Astrocyte (in vitro differentiated cells and primary cell): ENCODE measurements around the gene MAGEA9B. TPM values are rescaled to one million over a fixed set of nuclear protein-coding genes. Genes with fewer than 3 reads are reported as not detected.
"Not testable (repeated sequence)": the region's sequence is repeated elsewhere in the genome, so short reads cannot be mapped to it uniquely, and the experiment has no call there.

Experiments
- DNase-seq: peaks from one replicate; pipeline ENCODE4 v3.0.0-alpha.2; 2010; ENCODE audit warnings: low read depth
- FAIRE-seq: peaks from 2 replicates; lab custom pipeline; 2011; peaks lifted over from hg19 to GRCh38; lab: Jason Lieb, UNC
- H2AFZ ChIP-seq: 2 replicates; pipeline ENCODE4 v1.6.0; 2012; ENCODE audit warnings: low read depth, low read length, inconsistent platforms
- H3K27ac ChIP-seq: 2 replicates; pipeline ENCODE4 v1.5.1; 2011; ENCODE audit warnings: low read depth, low read length, inconsistent platforms
- H3K27me3 ChIP-seq: 2 replicates; pipeline ENCODE4 v1.6.0; 2011; ENCODE audit warnings: low read length, inconsistent platforms; ENCODE audit not compliant: insufficient read depth
- H3K36me3 ChIP-seq: 2 replicates; pipeline ENCODE4 v1.5.1; 2011; ENCODE audit warnings: low read length, inconsistent platforms; ENCODE audit not compliant: insufficient read depth
- H3K4me1 ChIP-seq: 2 replicates; pipeline ENCODE4 v1.5.1; 2011; ENCODE audit warnings: low read length, inconsistent platforms; ENCODE audit not compliant: insufficient read depth
- H3K4me2 ChIP-seq: 2 replicates; pipeline ENCODE4 v1.6.0; 2012; ENCODE audit warnings: low read length, inconsistent platforms
- H3K4me3 ChIP-seq: 2 replicates; pipeline ENCODE4 v1.5.1; 2011; ENCODE audit warnings: low read depth, mild to moderate bottlenecking, low read length, inconsistent platforms; ENCODE audit not compliant: insufficient read depth
- H3K79me2 ChIP-seq: 2 replicates; pipeline ENCODE4 v1.6.0; 2012; ENCODE audit warnings: mild to moderate bottlenecking, low read length, inconsistent platforms; ENCODE audit not compliant: insufficient read depth
- H3K9ac ChIP-seq: 2 replicates; pipeline ENCODE4 v1.6.0; 2012; ENCODE audit warnings: mild to moderate bottlenecking, low read length, inconsistent platforms
- H3K9me3 ChIP-seq: 2 replicates; pipeline ENCODE4 v1.5.1; 2012; ENCODE audit warnings: low read depth, mild to moderate bottlenecking, low read length, inconsistent platforms; ENCODE audit not compliant: insufficient read depth
- H4K20me1 ChIP-seq: 2 replicates; pipeline ENCODE4 v1.6.0; 2012; ENCODE audit warnings: low read length, inconsistent platforms; ENCODE audit not compliant: insufficient read depth
- H3K27ac Mint-ChIP-seq: one replicate; pipeline ENCODE4 v1.8.0; 2021; ENCODE audit warnings: mild to moderate bottlenecking, mixed read lengths; ENCODE audit not compliant: unreplicated experiment
- H3K27me3 Mint-ChIP-seq: one replicate; pipeline ENCODE4 v1.8.0; 2021; ENCODE audit warnings: low read depth, mixed read lengths; ENCODE audit not compliant: unreplicated experiment
- H3K36me3 Mint-ChIP-seq: one replicate; pipeline ENCODE4 v1.8.0; 2021; ENCODE audit warnings: low read depth, mixed read lengths; ENCODE audit not compliant: unreplicated experiment
- H3K4me1 Mint-ChIP-seq: one replicate; pipeline ENCODE4 v1.8.0; 2021; ENCODE audit warnings: low read depth, mixed read lengths; ENCODE audit not compliant: unreplicated experiment
- H3K4me3 Mint-ChIP-seq: one replicate; pipeline ENCODE4 v1.8.0; 2021; ENCODE audit warnings: mild to moderate bottlenecking, moderate library complexity, mixed read lengths; ENCODE audit not compliant: unreplicated experiment
- H3K9me3 Mint-ChIP-seq: one replicate; pipeline ENCODE4 v1.8.0; 2021; ENCODE audit warnings: mild to moderate bottlenecking, mixed read lengths; ENCODE audit not compliant: unreplicated experiment
- CTCF ChIP-seq: IDR thresholded peaks from 2 replicates; pipeline ENCODE4 v1.5.1; 2011; ENCODE audit warnings: low read depth, mild to moderate bottlenecking, inconsistent platforms, low read length, moderate library complexity; ENCODE audit not compliant: insufficient read depth
- EZH2 ChIP-seq: IDR thresholded peaks from 2 replicates; pipeline ENCODE4 v1.6.1; 2012; ENCODE audit warnings: mild to moderate bottlenecking, low read length, inconsistent platforms; ENCODE audit not compliant: insufficient read depth
- total RNA-seq: library from RNA; stranded (reverse); gene quantifications from 2 replicates; pipeline ENCODE4 v1.2.1, GENCODE V29; 2021

MAGEA9B gene
- total RNA-seq, 1 donor from 2014 or later = not detected

- H4K20me1 ChIP-seq, H3K4me3 ChIP-seq, H3K27me3 ChIP-seq, H3K79me2 ChIP-seq, H3K4me2 ChIP-seq, H2AFZ ChIP-seq, H3K27ac Mint-ChIP-seq, H3K36me3 Mint-ChIP-seq, H3K9me3 Mint-ChIP-seq, H3K4me3 Mint-ChIP-seq, H3K36me3 ChIP-seq, H3K27me3 Mint-ChIP-seq, H3K9ac ChIP-seq, H3K27ac ChIP-seq, H3K9me3 ChIP-seq, DNase-seq, H3K4me1 Mint-ChIP-seq, H3K4me1 ChIP-seq: not testable (repeated sequence)
- peak; percentile 23 for FAIRE-seq
Observed at GRCh38 chrX:149545545-149546543, 41.4 kb downstream of the MAGEA9B start.

- Histone ChIP-seq H2AFZ (peak overlapping the region; percentile 82), H3K4me1 (no peaks in the 10 kb centered on the region), H3K4me3 (peak overlapping the region; percentile 75), H3K9me3 (no peaks in the 10 kb centered on the region), H3K27ac (peak overlapping the region; percentile 93), H3K9ac (peak overlapping the region; percentile 90), H3K36me3 (no peaks in the 10 kb centered on the region), H3K27me3 (no peaks in the 10 kb centered on the region), H4K20me1 (no peaks in the 10 kb centered on the region), H3K79me2 (no peaks in the 10 kb centered on the region), H3K4me2 (peak overlapping the region; percentile 87)
- H3K36me3 Mint-ChIP-seq = peaks cover 2% of the 10 kb centered on the region
- H3K9me3 Mint-ChIP-seq = no peaks in the 10 kb centered on the region
- no peaks in the 10 kb centered on the region for H3K27me3 Mint-ChIP-seq
- peak; percentile 93 for FAIRE-seq
- TF ChIP-seq CTCF (no peak), EZH2 (no peak)
- DNase-seq = no peak
- H3K27ac Mint-ChIP-seq = peak overlapping the region; percentile 83
- peak overlapping the region; percentile 88 for H3K4me3 Mint-ChIP-seq
- H3K4me1 Mint-ChIP-seq = no peaks in the 10 kb centered on the region
Observed at GRCh38 chrX:149541521-149542047, 45.7 kb downstream of the MAGEA9B start.

DNA sequence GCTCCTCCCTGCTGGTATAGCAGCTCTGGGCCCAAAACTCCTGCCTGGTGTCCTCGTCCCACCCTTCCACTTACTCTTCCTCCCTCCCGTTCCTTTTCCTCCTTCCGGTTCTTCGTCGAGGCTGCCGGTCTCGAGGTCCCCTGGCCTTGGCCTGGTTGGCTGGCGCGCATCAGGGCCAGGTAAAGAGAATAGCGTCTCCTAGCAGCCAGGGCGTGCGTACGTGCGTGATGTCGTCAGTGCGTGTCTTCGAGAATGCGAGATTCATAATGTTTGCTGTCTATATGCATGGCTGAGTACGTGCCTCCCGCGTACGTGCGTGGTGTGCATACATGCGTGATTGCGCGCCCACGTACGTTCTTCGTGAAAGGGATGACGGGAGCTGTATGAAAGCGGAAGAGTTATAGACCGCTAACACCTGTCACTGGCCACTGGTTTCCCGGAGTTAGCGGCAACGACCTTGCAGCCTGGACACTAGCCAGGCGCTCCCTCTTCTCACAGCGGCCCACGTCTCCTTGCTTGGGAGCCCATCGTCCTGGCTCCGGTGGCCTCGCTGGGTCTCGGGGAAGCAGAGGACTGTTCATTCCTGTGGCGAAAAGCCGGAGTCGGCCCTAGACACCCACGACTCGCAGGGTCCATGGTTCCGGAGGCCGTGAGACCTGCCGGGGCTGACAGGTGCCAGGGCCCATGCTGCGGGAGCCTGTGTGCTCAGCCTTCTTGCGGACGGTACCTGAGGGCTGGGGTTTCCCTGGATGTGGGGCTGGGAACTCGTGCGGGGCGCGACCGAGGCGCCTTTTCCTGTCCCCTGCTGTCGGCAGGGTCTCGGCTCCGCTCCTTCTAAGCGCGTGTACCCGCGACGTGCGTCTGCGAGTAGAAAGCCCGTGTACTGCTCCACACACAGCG is 46.4 kb downstream of the MAGEA9B start, which contains the start of gene EOLA1:
TSS of gene EOLA1 (plus strand) at position 392 of the 900 bp plus-strand sequence. CDS start 4,619 bp downstream, outside the sequence.
- Histone ChIP-seq H3K9me3 (no peaks in the 10 kb centered on the region), H3K4me2 (peak within 1 kb of the TSS; percentile 87), H3K4me3 (peak within 1 kb of the TSS; percentile 75), H3K4me1 (no peaks in the 10 kb centered on the region), H3K9ac (peak within 1 kb of the TSS; percentile 90), H3K27ac (peak within 1 kb of the TSS; percentile 93), H2AFZ (peak within 1 kb of the TSS; percentile 82), H3K36me3 (no peaks in the 10 kb centered on the region), H4K20me1 (no peaks in the 10 kb centered on the region), H3K27me3 (no peaks in the 10 kb centered on the region), H3K79me2 (no peaks in the 10 kb centered on the region)
- Mint-ChIP-seq H3K4me3 (peak within 1 kb of the TSS; percentile 88), H3K4me1 (no peaks in the 10 kb centered on the region), H3K27ac (peak within 1 kb of the TSS; percentile 99), H3K36me3 (peaks cover 2% of the 10 kb centered on the region), H3K27me3 (no peaks in the 10 kb centered on the region), H3K9me3 (no peaks in the 10 kb centered on the region)
- DNase-seq = peak; percentile 96
- FAIRE-seq = peak; percentile 99
- TF ChIP-seq EZH2 (no peak), CTCF (no peak)
